GM21360 (cell line): ENCODE measurements around the gene DNAJB14.

Experiments used
- ATAC-seq: cut with Tn5 transposase; IDR thresholded peaks from one replicate; pipeline ENCODE4 v1.9.1; 2021; ENCODE audit warnings: mild to moderate bottlenecking, moderate library complexity; ENCODE audit not compliant: unreplicated experiment

Gene DNAJB14

DNA sequence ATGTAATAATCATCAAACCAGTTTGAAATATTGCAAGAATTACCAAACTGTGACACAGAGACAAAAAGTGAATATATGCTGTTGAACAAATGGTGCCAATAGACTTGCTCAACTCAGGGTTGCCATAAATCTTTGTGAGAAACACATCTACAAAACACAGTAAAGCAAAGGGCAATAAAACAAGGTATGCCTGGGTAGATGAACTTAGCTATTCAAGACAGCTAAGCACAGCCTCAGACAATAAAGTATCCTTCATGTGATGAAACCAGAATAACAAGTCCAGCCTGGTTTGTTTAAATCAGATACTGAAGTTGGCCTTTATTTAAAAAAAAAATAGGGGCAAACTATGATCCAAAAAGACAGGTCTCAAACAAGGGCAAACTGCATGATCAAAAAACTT is 71.3 kb downstream of the DNAJB14 start:
- ATAC-seq, result no peak

DNA sequence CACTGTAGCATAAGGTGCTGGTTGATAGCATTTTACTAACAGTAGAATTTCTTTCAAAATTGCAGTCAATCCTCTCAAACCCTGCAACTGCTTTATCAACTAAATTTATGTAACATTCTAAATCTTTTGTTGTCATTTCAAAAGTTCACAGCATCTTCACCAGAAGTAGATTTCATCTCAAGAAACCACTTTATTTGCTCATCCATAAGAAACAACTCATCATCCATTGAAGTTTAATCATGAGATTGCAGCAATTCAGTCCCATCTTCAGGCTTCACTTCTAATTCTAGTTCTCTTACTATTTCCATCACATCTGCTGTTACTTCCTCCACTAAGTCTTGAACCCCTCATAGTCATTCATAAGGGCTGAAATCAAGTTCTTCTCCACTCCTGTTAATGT is 73.8 kb downstream of the DNAJB14 start:
- no peak for ATAC-seq

- ATAC-seq, result no peak
These were observed 78.3 kb downstream of the DNAJB14 start for GRCh38 chr4:99868126-99868596.

DNA sequence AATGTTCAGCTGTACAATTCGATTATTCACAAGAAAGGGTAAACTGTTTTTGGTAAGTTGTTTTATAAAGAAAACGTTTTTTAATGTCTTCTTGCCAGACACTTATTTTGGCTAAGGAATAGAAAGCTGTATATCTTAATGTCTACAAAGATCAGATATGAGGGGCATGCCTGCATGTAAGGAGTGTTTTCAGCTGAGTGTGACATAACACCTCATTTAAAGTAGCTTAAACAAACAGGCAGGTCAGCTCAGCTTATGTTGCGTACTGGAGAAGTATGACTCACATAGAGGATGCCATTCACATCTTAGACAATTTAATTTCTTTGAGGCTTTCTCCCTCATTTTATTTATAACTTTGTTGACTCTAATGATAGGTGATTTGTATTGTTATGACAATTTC is 82.6 kb downstream of the DNAJB14 start:
- no peak for ATAC-seq

- peak; percentile 41 for ATAC-seq
These were observed 85.1 kb downstream of the DNAJB14 start for GRCh38 chr4:99861120-99861905.

DNA sequence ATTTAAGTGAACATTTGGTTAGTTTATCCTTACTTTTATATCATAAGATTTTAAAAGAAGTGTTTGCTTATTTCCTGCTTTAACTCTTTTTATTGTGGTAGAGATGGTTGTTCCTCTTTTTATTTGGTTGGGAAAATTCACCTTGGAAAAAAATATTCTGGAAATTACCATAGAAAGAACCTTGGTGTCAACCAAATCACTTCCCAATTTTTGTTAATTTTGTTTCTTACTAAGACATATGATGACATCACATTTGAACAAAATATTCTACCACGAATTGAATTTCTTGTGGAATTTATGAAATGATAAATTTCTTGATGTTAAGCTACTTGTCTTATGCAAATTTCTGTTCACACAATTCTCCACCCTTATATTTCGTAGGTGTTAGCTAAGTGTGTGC is 85.9 kb downstream of the DNAJB14 start:
- ATAC-seq, result no peak

DNA sequence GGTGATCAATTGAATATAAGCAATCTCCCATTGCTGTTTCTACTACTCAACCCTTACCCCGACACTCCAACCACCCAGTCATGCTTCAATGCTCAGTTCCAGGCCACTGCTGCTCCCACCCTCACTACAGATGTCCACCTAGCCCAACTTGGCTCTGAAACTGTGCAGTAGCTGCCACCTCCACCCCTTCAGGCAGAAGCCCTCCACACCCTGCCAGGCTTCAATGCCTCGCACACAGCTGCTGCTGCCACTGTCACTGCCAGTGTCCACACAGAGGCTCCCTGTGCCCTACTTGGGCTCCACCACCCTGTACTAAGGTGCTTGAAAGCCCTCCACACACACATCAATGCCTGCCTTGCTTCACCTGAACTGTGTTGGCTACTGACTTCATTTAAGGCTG is 86.8 kb downstream of the DNAJB14 start:
- ATAC-seq, result peak; percentile 48

DNA sequence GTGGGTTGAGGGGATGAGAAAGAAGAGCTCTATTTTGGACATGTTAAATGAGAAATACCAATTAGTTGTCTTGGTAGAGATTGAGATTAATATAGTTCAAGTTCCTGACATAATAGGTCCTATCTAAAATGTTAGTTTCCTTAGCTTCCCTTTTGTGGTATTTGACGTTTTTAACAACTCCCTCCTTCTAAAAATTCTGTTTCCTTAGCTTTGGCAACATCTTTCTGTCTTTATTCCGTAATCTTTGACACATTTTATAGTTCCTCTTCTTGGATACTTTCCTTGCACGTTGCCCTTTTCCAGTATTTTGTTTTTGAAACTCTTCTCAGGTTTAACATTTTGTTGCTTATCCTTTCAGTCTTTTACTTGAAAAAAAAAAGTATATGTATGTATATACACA is 89.1 kb downstream of the DNAJB14 start:
- ATAC-seq, result no peak

DNA sequence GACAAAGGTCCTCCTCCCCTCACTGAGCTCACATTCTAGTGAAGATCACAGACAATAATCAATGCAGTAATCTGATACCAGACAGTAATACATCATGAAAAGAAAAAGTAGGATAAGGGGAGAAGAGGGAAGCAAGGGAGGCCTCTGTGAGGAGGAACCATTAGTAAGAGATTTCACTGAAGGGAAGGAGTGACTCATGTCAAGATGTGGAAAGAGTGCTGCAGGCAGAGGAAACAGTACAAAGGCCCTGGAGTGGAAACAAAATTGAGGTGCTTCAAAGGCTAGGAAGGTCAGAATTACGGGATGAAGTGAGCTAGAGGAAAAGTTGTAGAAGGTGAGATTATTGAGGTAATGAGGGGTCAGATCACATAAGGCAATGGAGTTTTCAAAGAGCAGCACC is 90.3 kb downstream of the DNAJB14 start:
- no peak for ATAC-seq

- peak; percentile 34 for ATAC-seq
These were observed 90.7 kb downstream of the DNAJB14 start for GRCh38 chr4:99855678-99856077.

GRCh38 chr4:99853999-99854398 is 92.4 kb downstream of the DNAJB14 start:
- ATAC-seq, result no peak

GRCh38 chr4:99853190-99853589 is 93.2 kb downstream of the DNAJB14 start:
- no peak for ATAC-seq

DNA sequence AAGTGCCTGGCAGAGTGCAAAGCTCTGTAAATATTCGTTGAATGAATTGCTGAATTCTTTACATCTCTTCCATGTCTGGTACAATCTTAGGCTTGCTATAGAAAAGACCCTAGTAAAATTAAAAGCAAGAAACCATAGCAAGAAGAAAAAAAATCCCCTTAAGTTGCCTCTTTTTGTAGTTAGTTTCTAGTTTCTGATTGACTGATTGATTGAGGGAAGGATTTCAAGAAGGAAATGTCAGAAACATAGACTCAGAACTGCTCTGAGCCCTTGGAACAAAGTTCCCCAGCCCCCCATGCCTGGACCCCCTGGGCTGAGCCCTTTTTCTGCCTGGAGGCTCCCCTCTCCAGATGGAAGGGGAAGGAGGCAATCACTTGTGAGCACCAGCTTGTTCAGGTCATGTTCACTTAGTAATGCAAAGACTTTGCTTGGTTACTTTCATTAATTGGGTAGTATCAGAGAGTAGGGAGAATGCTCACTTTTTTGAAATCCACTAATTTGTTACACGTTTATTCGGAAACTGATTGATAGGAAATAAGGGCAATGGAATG is 94.1 kb downstream of the DNAJB14 start:
- ATAC-seq, result no peak

- ATAC-seq, result peak; percentile 39
These were observed 97.8 kb downstream of the DNAJB14 start for GRCh38 chr4:99848591-99849001.

GRCh38 chr4:99847362-99847976 is 98.9 kb downstream of the DNAJB14 start:
- ATAC-seq, result peak; percentile 59

GRCh38 chr4:99846891-99847290 is 99.5 kb downstream of the DNAJB14 start:
- no peak for ATAC-seq
